Loucy (cell line): ENCODE results near the gene PPP1CA.
A peak's percentile ranks its signal among the peaks of the same experiment; 100 is the strongest.

Experiments
- H2AFZ ChIP-seq: fragments of 200-600 bp; sonication (generic); 2 replicates; pipeline ENCODE4 v1.6.0; 2016; ENCODE audit warnings: antibody characterized with exemption, mild to moderate bottlenecking, low read length, moderate library complexity
- H3F3A ChIP-seq: fragments of 200-600 bp; 2 replicates; pipeline ENCODE4 v1.6.0; 2016; ENCODE audit warnings: antibody characterized with exemption, low read depth, mild to moderate bottlenecking
- H3K27me3 ChIP-seq: fragments of 200-600 bp; sonication (generic); 2 replicates; pipeline ENCODE4 v1.6.1; 2014; ENCODE audit warnings: low read length, mild to moderate bottlenecking; ENCODE audit not compliant: insufficient read depth, poor library complexity, severe bottlenecking
- H3K36me3 ChIP-seq: fragments of 200-600 bp; sonication (generic); 2 replicates; pipeline ENCODE4 v1.6.1; 2016; ENCODE audit warnings: low read length; ENCODE audit not compliant: insufficient read depth
- H3K4me1 ChIP-seq: fragments of 200-600 bp; sonication (generic); 2 replicates; pipeline ENCODE4 v1.5.1; 2014; ENCODE audit warnings: low read length, mild to moderate bottlenecking; ENCODE audit not compliant: insufficient read depth, poor library complexity, severe bottlenecking
- H3K4me2 ChIP-seq: fragments of 200-600 bp; sonication (generic); 2 replicates; pipeline ENCODE4 v1.6.0; 2014; ENCODE audit warnings: antibody characterized with exemption, low read length, low read depth, mild to moderate bottlenecking; ENCODE audit not compliant: poor library complexity, severe bottlenecking
- H3K4me3 ChIP-seq: fragments of 200-600 bp; sonication (generic); 2 replicates; pipeline ENCODE4 v1.5.1; 2014; ENCODE audit warnings: low read length, mild to moderate bottlenecking, mixed read lengths; ENCODE audit not compliant: poor library complexity, severe bottlenecking
- H3K79me2 ChIP-seq: fragments of 200-600 bp; sonication (generic); 2 replicates; pipeline ENCODE4 v1.6.1; 2014; ENCODE audit warnings: low read length; ENCODE audit not compliant: insufficient read depth
- H3K9ac ChIP-seq: fragments of 200-600 bp; sonication (generic); 2 replicates; pipeline ENCODE4 v1.6.0; 2014; ENCODE audit warnings: mild to moderate bottlenecking, low read depth, low read length, moderate library complexity; ENCODE audit not compliant: poor library complexity, severe bottlenecking
- H3K9me2 ChIP-seq: fragments of 200-600 bp; sonication (generic); replicated peaks from 2 replicates; pipeline ENCODE4 v1.6.1; 2016; ENCODE audit warnings: low read depth, low read length, mixed read lengths
- H3K9me3 ChIP-seq: fragments of 200-600 bp; sonication (generic); 2 replicates; pipeline ENCODE4 v1.6.1; 2014; ENCODE audit warnings: mild to moderate bottlenecking, antibody characterized with exemption, low read length, low read depth; ENCODE audit not compliant: insufficient read depth
- H4K20me1 ChIP-seq: fragments of 200-600 bp; sonication (generic); 2 replicates; pipeline ENCODE4 v1.6.0; 2014; ENCODE audit warnings: antibody characterized with exemption, low read length, mild to moderate bottlenecking; ENCODE audit not compliant: insufficient read depth, poor library complexity, severe bottlenecking
- EZH2phosphoT487 ChIP-seq: fragments of 200-600 bp; IDR thresholded peaks from 2 replicates; pipeline ENCODE4 v1.6.1; 2018; ENCODE audit warnings: antibody characterized with exemption, mild to moderate bottlenecking, moderate library complexity, borderline replicate concordance
- TF ChIP-seq, protein P1 (sequence below): fragments of 200-600 bp; sonication (generic); conservative IDR thresholded peaks from 2 replicates; pipeline ENCODE4 v1.5.1; 2014; ENCODE audit warnings: mild to moderate bottlenecking, antibody characterized with exemption, low read length

Gene PPP1CA

DNA sequence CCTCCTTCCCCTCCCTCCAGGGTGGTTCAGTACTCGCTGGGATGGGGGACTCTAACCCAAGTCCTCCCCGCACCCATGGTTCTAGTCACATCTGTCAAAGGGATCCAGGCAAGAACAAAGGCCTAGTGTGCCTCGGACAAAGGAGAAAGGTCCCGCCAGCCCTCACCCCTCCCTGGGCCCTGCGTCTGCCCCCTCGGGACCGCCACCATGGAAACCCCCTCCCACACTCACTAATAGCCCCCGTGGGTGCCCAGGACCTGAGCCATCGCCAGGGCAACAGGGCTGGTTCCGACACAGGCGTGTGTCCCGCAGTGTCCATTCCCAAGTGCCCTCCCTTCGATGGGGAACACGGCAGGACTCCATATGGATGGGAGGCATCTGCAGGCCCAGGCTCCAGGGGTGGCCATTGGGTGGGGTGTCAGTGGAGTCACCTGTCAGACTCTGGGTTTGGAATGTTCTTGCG, 8.7 kb upstream of the PPP1CA start:
- H3K9ac ChIP-seq, result peak overlapping the region; percentile 99
- peaks cover 41% of the 10 kb centered on the region for H3K79me2 ChIP-seq
- H3K4me1 ChIP-seq, result peaks cover 67% of the 10 kb centered on the region
- no peaks in the 10 kb centered on the region for H3K36me3 ChIP-seq
- peak overlapping the region; percentile 89 for H3K4me3 ChIP-seq
- H3K4me2 ChIP-seq, result peak overlapping the region; percentile 98
- H3K27me3 ChIP-seq, result no peaks in the 10 kb centered on the region
- H2AFZ ChIP-seq, result no peak overlapping the region
- peaks cover 26% of the 10 kb centered on the region for H3F3A ChIP-seq
- no peaks in the 10 kb centered on the region for H3K9me2 ChIP-seq
- no peaks in the 10 kb centered on the region for H4K20me1 ChIP-seq
- TF ChIP-seq, protein P1, sequence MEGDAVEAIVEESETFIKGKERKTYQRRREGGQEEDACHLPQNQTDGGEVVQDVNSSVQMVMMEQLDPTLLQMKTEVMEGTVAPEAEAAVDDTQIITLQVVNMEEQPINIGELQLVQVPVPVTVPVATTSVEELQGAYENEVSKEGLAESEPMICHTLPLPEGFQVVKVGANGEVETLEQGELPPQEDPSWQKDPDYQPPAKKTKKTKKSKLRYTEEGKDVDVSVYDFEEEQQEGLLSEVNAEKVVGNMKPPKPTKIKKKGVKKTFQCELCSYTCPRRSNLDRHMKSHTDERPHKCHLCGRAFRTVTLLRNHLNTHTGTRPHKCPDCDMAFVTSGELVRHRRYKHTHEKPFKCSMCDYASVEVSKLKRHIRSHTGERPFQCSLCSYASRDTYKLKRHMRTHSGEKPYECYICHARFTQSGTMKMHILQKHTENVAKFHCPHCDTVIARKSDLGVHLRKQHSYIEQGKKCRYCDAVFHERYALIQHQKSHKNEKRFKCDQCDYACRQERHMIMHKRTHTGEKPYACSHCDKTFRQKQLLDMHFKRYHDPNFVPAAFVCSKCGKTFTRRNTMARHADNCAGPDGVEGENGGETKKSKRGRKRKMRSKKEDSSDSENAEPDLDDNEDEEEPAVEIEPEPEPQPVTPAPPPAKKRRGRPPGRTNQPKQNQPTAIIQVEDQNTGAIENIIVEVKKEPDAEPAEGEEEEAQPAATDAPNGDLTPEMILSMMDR, result peak; percentile 2; the same call in 1 of the 2 replicates
- no peak for TF ChIP-seq EZH2phosphoT487
- H3K9me3 ChIP-seq, result no peaks in the 10 kb centered on the region

DNA sequence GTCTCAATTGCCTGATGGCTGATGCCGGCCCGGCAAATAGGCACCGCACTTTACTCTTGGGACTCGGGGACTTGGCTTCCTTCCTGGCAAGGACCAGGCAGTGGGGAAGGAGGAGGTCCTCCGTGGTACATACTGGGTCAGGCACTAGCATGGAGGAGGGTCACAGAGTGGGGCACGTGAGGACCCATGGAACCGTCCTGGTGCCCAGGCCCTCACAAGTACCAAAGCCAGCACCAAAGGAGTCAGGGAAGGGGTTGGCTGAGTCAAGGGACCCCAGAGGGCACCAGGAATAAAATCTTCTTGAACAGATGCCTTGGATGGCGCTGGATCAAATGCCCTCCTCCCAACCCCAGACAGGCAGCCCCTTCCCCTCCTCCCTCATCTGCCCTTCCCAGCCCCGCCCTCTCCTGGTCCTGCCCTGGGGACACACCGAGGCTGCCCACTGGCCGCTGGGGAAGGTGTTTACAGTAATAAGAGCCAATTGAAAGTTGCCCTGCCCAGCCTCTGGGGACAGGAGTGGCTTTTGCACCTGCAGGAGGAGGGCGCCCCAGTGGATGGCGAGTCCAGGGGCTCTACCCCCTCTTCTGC, 8.2 kb upstream of the PPP1CA start:
- peak overlapping the region; percentile 98 for H3K4me2 ChIP-seq

GRCh38 chr11:67409261-67409666, 7.6 kb upstream of the PPP1CA start:
- H3K79me2 ChIP-seq, result peaks cover 52% of the 10 kb centered on the region
- H3K27me3 ChIP-seq, result no peaks in the 10 kb centered on the region
- no peaks in the 10 kb centered on the region for H3K36me3 ChIP-seq
- H3K4me1 ChIP-seq, result peaks cover 77% of the 10 kb centered on the region
- no peaks in the 10 kb centered on the region for H3K9me2 ChIP-seq
- H3K9ac ChIP-seq, result peak overlapping the region; percentile 99
- no peak overlapping the region for H2AFZ ChIP-seq
- H3F3A ChIP-seq, result peaks cover 26% of the 10 kb centered on the region
- peaks cover 7% of the 10 kb centered on the region for H4K20me1 ChIP-seq
- no peaks in the 10 kb centered on the region for H3K9me3 ChIP-seq
- TF ChIP-seq EZH2phosphoT487, result no peak
- peak overlapping the region; percentile 89 for H3K4me3 ChIP-seq
- H3K4me2 ChIP-seq, result peak overlapping the region; percentile 98

More for the DNA sequence above, 8.2 kb upstream of the PPP1CA start:
- Histone ChIP-seq H4K20me1 (peaks cover 3% of the 10 kb centered on the region), H3K79me2 (peaks cover 46% of the 10 kb centered on the region), H3F3A (peaks cover 26% of the 10 kb centered on the region), H3K4me3 (peak overlapping the region; percentile 89), H3K9me3 (no peaks in the 10 kb centered on the region), H3K36me3 (no peaks in the 10 kb centered on the region), H2AFZ (no peak overlapping the region), H3K9me2 (no peaks in the 10 kb centered on the region), H3K9ac (peak overlapping the region; percentile 99), H3K27me3 (no peaks in the 10 kb centered on the region), H3K4me1 (peaks cover 72% of the 10 kb centered on the region)
- no peak for TF ChIP-seq EZH2phosphoT487
- TF ChIP-seq, protein P1, result 0 out of 2 replicates have a peak, but pooled peaks have one; percentile 22
